KOPT-K1 (cell line): ENCODE data around the gene SLC66A1.

Source experiments
- H3K27ac ChIP-seq: fragments of 200-600 bp; sonication (generic); 2 replicates; pipeline ENCODE4 v1.5.1; 2016; ENCODE audit warnings: antibody characterized with exemption, mild to moderate bottlenecking, low read depth, low read length; ENCODE audit not compliant: poor library complexity, severe bottlenecking
- H3K36me3 ChIP-seq: fragments of 200-600 bp; sonication (generic); 2 replicates; pipeline ENCODE4 v1.5.1; 2017; ENCODE audit warnings: antibody characterized with exemption, mild to moderate bottlenecking, low read length, moderate library complexity; ENCODE audit not compliant: insufficient read depth
- H3K9me3 ChIP-seq: fragments of 200-600 bp; sonication (generic); 2 replicates; pipeline ENCODE4 v1.5.1; 2017; ENCODE audit warnings: antibody characterized with exemption, low read length, mild to moderate bottlenecking; ENCODE audit not compliant: insufficient read depth, poor library complexity, severe bottlenecking

SLC66A1 gene

GRCh38 chr1:19327301-19327700, 15.2 kb downstream of the SLC66A1 start:
- Histone ChIP-seq H3K36me3 (no peaks in the 10 kb centered on the region), H3K9me3 (no peaks in the 10 kb centered on the region), H3K27ac (no peak overlapping the region)

DNA sequence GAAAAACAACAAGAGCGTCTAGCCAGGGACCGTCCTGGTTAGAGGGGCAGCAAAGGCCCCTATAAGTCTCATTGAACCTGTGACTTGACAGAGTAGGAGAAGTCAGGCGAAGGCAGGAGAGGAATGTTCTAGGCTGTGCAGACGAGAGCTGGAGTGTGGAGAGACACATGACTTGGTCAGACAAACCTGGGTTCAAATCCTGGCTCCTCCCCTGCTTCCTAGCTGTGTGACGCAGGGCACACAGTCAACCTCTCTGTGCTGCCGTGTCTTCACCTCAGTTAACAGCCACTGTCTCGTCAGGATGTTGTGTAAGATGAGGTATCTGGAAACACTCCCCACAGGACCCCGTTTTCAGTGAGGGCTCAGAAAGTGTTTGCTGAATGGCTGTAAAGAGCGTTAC, 15.6 kb downstream of the SLC66A1 start:
- Histone ChIP-seq H3K27ac (no peak overlapping the region), H3K9me3 (no peaks in the 10 kb centered on the region), H3K36me3 (no peaks in the 10 kb centered on the region)

DNA sequence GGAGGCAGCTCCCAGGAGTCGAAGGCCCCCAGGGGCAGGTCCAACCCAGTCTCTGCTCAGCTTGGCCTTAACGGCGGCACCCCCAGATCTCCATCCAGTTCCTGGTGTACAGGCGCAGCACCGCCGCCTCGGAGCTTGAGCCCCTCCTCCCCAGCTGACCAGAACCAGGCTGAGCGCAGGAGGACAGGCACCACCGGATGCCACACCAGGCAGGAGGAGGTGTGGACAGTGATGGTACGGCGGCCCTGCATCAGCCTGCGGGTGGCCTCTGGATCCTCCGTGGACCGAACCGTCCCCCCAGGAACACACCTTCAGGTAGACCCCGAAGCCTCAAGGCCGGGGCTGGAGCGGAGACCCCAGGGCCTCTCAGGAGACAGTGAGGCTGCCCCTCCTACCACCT, 16.4 kb downstream of the SLC66A1 start:
- no peak overlapping the region for H3K27ac ChIP-seq

DNA sequence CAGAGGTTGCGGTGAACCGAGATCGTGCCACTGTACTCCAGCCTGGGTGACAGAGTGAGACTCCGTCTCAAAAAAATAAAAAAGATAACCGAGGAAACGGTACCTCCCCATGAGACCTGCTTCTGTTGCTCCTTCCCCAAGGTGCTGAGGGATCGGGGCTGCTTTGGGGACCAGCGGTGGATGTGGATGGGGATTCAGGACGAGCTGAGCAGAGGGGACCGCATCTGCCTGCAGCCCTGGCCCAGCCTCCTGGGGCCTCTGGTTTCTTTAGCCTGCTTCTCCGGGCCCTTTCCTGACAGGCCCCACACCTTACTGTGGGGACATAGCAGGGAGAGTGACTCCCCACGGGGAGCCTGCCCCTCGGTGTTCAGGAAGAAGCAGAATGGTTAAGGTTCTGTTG, 17.1 kb downstream of the SLC66A1 start:
- H3K9me3 ChIP-seq, result no peaks in the 10 kb centered on the region
- no peaks in the 10 kb centered on the region for H3K36me3 ChIP-seq
- H3K27ac ChIP-seq, result no peak overlapping the region

More for the DNA sequence above, 16.4 kb downstream of the SLC66A1 start:
- Histone ChIP-seq H3K36me3 (no peaks in the 10 kb centered on the region), H3K9me3 (no peaks in the 10 kb centered on the region)

- no peaks in the 10 kb centered on the region for H3K9me3 ChIP-seq
- no peaks in the 10 kb centered on the region for H3K36me3 ChIP-seq
- no peak overlapping the region for H3K27ac ChIP-seq
Measured at GRCh38 chr1:19329611-19330010, 17.5 kb downstream of the SLC66A1 start.

DNA sequence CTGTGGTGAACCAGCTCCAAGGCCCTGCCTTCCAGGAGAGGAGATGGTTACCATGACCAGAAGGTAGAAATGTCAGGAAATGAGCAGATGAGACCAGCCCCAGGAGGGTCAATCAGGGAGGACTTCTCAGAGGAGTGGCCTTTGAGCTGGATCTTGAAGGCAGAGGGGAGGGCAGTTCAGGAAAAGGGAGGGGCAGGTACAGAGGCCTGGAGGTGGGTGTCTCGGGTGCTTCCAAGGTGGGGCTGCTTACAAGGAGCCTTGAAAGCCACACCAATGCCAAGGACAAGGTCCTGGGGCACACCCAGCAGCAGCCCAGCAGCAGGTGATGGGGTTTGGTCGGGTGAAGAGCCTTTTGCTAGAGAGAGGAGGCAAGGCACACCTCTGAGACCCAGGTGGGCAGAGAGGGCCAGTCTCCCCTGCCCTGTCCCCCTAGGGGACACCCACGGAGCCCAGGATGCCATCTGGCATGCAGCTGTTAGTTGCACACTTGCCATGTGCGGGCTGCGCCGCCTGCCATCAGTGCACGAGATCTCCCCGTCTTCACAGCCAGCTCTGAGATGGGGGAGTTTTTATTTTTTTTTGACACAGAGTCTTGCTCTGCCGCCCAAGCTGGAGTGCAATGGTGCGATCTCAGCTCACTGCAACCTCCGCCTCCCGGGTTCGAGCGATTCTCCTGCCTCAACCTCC, 18.5 kb downstream of the SLC66A1 start:
- Histone ChIP-seq H3K36me3 (no peaks in the 10 kb centered on the region), H3K27ac (no peak overlapping the region)

DNA sequence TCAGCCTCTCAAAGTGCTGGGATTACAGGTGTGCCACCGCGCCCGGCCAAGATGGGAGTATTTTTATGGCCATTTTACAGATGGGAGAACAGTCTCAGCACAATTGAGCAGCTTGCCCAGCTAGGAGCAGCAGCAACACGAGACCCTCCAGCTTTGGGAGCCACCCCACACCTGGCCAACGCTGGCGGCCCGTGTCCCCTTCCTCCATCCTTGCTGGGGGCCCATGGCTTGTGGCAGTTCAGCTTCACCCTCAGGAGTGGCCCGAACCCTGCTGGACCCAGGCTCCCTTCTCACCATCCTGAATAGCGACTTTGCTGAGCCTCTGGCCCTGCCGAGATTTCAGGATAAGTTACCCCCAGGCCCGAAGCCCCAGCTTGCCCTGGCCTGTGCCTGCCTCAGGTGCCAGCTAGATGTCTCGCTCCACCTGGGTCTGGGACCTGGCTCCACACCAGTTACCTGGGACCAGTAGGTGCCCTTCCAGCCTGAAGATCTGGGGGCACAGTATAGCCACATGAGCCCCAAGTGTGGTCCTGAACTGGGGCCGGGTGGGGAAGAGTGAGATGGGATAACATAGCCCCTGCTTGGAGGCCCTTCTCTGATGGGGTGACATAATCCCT, 19.2 kb downstream of the SLC66A1 start:
- Histone ChIP-seq H3K36me3 (no peaks in the 10 kb centered on the region), H3K27ac (no peak overlapping the region), H3K9me3 (no peaks in the 10 kb centered on the region)

More for the DNA sequence above, 18.5 kb downstream of the SLC66A1 start:
- H3K9me3 ChIP-seq, result no peaks in the 10 kb centered on the region

- Histone ChIP-seq H3K9me3 (no peaks in the 10 kb centered on the region), H3K36me3 (no peaks in the 10 kb centered on the region), H3K27ac (no peak overlapping the region)
Measured at GRCh38 chr1:19332832-19333231, 20.7 kb downstream of the SLC66A1 start.

GRCh38 chr1:19333587-19334354, 21.6 kb downstream of the SLC66A1 start:
- no peaks in the 10 kb centered on the region for H3K9me3 ChIP-seq
- 0 out of 2 replicates have a peak, but pooled peaks cover 5% of the 10 kb centered on the region for H3K36me3 ChIP-seq
- no peak overlapping the region for H3K27ac ChIP-seq

GRCh38 chr1:19336543-19336942, 24.4 kb downstream of the SLC66A1 start:
- Histone ChIP-seq H3K9me3 (no peaks in the 10 kb centered on the region), H3K36me3 (peaks cover 28% of the 10 kb centered on the region; the same call in 1 of the 2 replicates)

DNA sequence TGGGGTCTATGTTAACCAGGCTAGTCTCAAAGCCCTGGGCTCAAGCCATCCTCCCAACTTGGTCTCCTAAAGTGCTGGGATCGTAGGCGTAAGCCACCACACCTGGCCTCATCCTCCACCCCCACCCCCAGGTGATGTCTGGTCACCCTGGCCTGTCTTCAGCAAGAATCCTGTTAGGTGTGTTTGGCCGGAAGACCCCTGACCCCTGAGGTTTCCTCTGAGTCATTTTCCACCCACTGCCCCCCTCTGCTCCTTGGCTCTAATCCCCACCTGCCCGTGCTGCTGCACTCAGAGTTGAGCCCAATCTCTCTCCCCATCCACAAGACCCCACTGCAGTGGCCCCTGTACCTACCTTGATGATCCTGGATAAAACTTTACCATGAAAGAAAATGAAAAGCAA, 25.2 kb downstream of the SLC66A1 start:
- H3K36me3 ChIP-seq, result peaks cover 32% of the 10 kb centered on the region; the same call in 1 of the 2 replicates
- H3K9me3 ChIP-seq, result no peaks in the 10 kb centered on the region
- no peak overlapping the region for H3K27ac ChIP-seq

More at GRCh38 chr1:19336543-19336942, 24.4 kb downstream of the SLC66A1 start:
- no peak overlapping the region for H3K27ac ChIP-seq

GRCh38 chr1:19338323-19338762, 26.2 kb downstream of the SLC66A1 start:
- Histone ChIP-seq H3K27ac (no peak overlapping the region), H3K36me3 (peaks cover 43% of the 10 kb centered on the region), H3K9me3 (no peaks in the 10 kb centered on the region)

DNA sequence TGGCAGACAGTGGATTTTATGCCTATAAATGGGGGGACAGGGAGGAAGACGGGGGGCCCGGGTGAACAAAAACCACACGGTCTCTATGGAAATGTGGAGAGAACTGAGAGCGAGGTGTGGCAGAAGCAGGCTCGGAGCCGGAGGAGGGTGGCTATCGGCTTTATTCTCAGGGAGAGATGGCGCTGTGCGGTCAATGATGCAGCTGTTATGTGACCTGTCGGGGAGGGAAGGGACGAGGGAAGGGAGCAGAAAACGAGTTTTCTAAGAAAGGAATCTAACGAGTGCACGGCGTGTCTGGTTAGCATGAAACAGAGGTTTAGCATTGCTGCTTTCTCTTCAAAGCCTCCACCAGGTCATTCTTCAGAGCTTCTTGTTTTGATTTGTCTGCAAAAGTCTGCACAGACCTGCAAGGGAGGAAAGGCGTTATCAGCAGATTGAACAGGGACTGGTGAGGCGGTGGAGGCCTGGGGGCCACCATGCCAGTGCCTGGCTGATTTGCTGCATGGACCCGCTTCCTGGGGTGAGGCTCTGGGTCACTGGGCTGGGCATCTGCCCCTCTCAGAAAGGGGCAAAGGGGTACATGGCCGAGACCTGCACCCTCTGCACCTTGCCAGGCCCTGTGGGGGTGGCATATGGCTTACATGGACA, 27.2 kb downstream of the SLC66A1 start:
- no peaks in the 10 kb centered on the region for H3K9me3 ChIP-seq
- H3K27ac ChIP-seq, result no peak overlapping the region
- peaks cover 53% of the 10 kb centered on the region for H3K36me3 ChIP-seq

- Histone ChIP-seq H3K36me3 (peaks cover 64% of the 10 kb centered on the region), H3K27ac (no peak overlapping the region), H3K9me3 (no peaks in the 10 kb centered on the region)
Measured at GRCh38 chr1:19340387-19340937, 28.3 kb downstream of the SLC66A1 start.
